Esophagus squamous epithelium (tissue), 4 donors: ENCODE data around the gene ID3.

Source experiments
- CTCF ChIP-seq, 6 experiments: fragments of 450-650 bp in 4 of 6; fragments of 200-600 bp in 2 of 6; sonication (generic) in 2 of 6; IDR thresholded peaks; one replicate each; pipeline ENCODE4 v1.5.1; 2016 to 2019; ENCODE audit warnings: antibody characterized with exemption in 6 of 6, mild to moderate bottlenecking in 4 of 6, moderate library complexity in 4 of 6
- POLR2A ChIP-seq, 4 donors: fragments of 450-650 bp; IDR thresholded peaks; one replicate each; pipeline ENCODE4 v1.6.1; 2017; ENCODE audit warnings: antibody characterized with exemption in 4 of 4, mild to moderate bottlenecking in 4 of 4, moderate library complexity in 3 of 4

GRCh38 chr1:23575226-23575810, 16.0 kb upstream of the ID3 start:
- no peak for TF ChIP-seq CTCF (IDR thresholded peaks at IDR 0.05)
- no peak for TF ChIP-seq POLR2A (IDR thresholded peaks at IDR 0.05)
